HEK293T (cell line): ENCODE results near the gene MAEL.

Source experiments
- CTBP1 ChIP-seq: fragments of 450-650 bp; IDR thresholded peaks from 2 replicates; pipeline ENCODE4 v1.6.1; 2016; ENCODE audit warnings: borderline replicate concordance
- FOXK2 ChIP-seq: fragments of 450-650 bp; IDR thresholded peaks from 2 replicates; pipeline ENCODE4 v1.6.1; 2016; ENCODE audit warnings: mild to moderate bottlenecking
- FOXM1 ChIP-seq: fragments of 450-650 bp; IDR thresholded peaks from 2 replicates; pipeline ENCODE4 v1.6.1; 2017; ENCODE audit warnings: mild to moderate bottlenecking, borderline replicate concordance
- L3MBTL2 ChIP-seq: fragments of 450-650 bp; conservative IDR thresholded peaks from 2 replicates; pipeline ENCODE4 v1.6.1; 2016; ENCODE audit warnings: mild to moderate bottlenecking
- NFRKB ChIP-seq: fragments of 450-650 bp; IDR thresholded peaks from 2 replicates; pipeline ENCODE4 v1.6.1; 2016; ENCODE audit warnings: mild to moderate bottlenecking, moderate library complexity
- PKNOX1 ChIP-seq: fragments of 450-650 bp; IDR thresholded peaks from 2 replicates; pipeline ENCODE4 v1.6.1; 2016
- SP1 ChIP-seq: fragments of 450-650 bp; IDR thresholded peaks from 2 replicates; pipeline ENCODE4 v1.6.1; 2017
- SUZ12 ChIP-seq: fragments of 450-650 bp; IDR thresholded peaks from 2 replicates; pipeline ENCODE4 v1.6.1; 2016; ENCODE audit warnings: mild to moderate bottlenecking
- TARDBP ChIP-seq: fragments of 450-650 bp; IDR thresholded peaks from 2 replicates; pipeline ENCODE4 v1.6.1; 2016
- ZNF384 ChIP-seq: fragments of 450-650 bp; IDR thresholded peaks from 2 replicates; pipeline ENCODE4 v1.6.1; 2016

GRCh38 chr1:167064621-167065020 lies 75.5 kb downstream of the MAEL start:
- no peak for TF ChIP-seq SP1
- no peak for TF ChIP-seq SUZ12
- no peak for TF ChIP-seq ZNF384
- TF ChIP-seq FOXM1, result no peak
- no peak for TF ChIP-seq L3MBTL2
- no peak for TF ChIP-seq TARDBP
- TF ChIP-seq CTBP1, result no peak
- no peak for TF ChIP-seq FOXK2
- no peak for TF ChIP-seq NFRKB
- no peak for TF ChIP-seq PKNOX1
